Measurements from ENCODE around the gene DRGX.

The DRGX gene

GRCh38 chr10:49407552-49408137, 11.8 kb upstream of the DRGX start:
- DNase-seq, result peak; percentile 28

- DNase-seq, result no peak
Observed at GRCh38 chr10:49407151-49407550, 11.3 kb upstream of the DRGX start.

- DNase-seq, result no peak
Observed at GRCh38 chr10:49404321-49404878, 8.5 kb upstream of the DRGX start.

- DNase-seq, result no peak
Observed at GRCh38 chr10:49403363-49403762, 7.5 kb upstream of the DRGX start.

GRCh38 chr10:49400365-49400764, 4.5 kb upstream of the DRGX start:
- no peak for DNase-seq

GRCh38 chr10:49398986-49399385, 3.1 kb upstream of the DRGX start:
- no peak for DNase-seq

GRCh38 chr10:49398000-49398861, 2.3 kb upstream of the DRGX start:
- no peak for DNase-seq

- no peak for DNase-seq
Observed at GRCh38 chr10:49397036-49397999, 1.4 kb upstream of the DRGX start.

- no peak for DNase-seq
Observed at GRCh38 chr10:49396666-49396999, 744 bp upstream of the DRGX start.

- DNase-seq, result no peak
Observed at GRCh38 chr10:49394933-49395740, 752 bp downstream of the DRGX start.

- DNase-seq, result no peak
Observed at GRCh38 chr10:49393757-49394156, 2.1 kb downstream of the DRGX start.

- DNase-seq, result no peak
Observed at GRCh38 chr10:49393301-49393700, 2.6 kb downstream of the DRGX start.

- DNase-seq, result no peak
Observed at GRCh38 chr10:49389361-49389933, 6.4 kb downstream of the DRGX start.

- DNase-seq, result no peak
Observed at GRCh38 chr10:49388161-49388560, 7.7 kb downstream of the DRGX start.

GRCh38 chr10:49387071-49387470, 8.8 kb downstream of the DRGX start:
- no peak for DNase-seq

- DNase-seq, result no peak
Observed at GRCh38 chr10:49385939-49386922, 9.7 kb downstream of the DRGX start.

GRCh38 chr10:49384268-49384953, 11.5 kb downstream of the DRGX start:
- no peak for DNase-seq

GRCh38 chr10:49383853-49384252, 12.0 kb downstream of the DRGX start:
- no peak for DNase-seq

GRCh38 chr10:49382826-49383225, 13.1 kb downstream of the DRGX start:
- no peak for DNase-seq

- DNase-seq, result no peak
Observed at GRCh38 chr10:49382226-49382625, 13.7 kb downstream of the DRGX start.
